Chondrocyte (in vitro differentiated cells): Measurements from ENCODE around the gene EPB41L4A. TPM values are rescaled to one million over a fixed set of nuclear protein-coding genes. Genes with fewer than 3 reads are reported as not detected.

Experiments
- DNase-seq: peaks from one replicate; pipeline ENCODE4 v3.0.0; 2021; ENCODE audit warnings: mixed read lengths, low spot score
- H3K27ac Mint-ChIP-seq: one replicate; pipeline ENCODE4 v1.8.0; 2021; ENCODE audit warnings: mild to moderate bottlenecking, moderate library complexity, mixed read lengths; ENCODE audit not compliant: unreplicated experiment
- H3K27me3 Mint-ChIP-seq: 2 replicates; pipeline ENCODE4 v1.8.0; 2021; ENCODE audit warnings: low read depth, mixed read lengths
- H3K36me3 Mint-ChIP-seq: 2 replicates; pipeline ENCODE4 v1.8.0; 2021; ENCODE audit warnings: low read depth, mixed read lengths
- H3K4me1 Mint-ChIP-seq: 2 replicates; pipeline ENCODE4 v1.8.0; 2021; ENCODE audit warnings: low read depth, mild to moderate bottlenecking, mixed read lengths
- H3K4me3 Mint-ChIP-seq: one replicate; pipeline ENCODE4 v1.8.0; 2021; ENCODE audit warnings: mild to moderate bottlenecking, moderate library complexity, mixed read lengths; ENCODE audit not compliant: unreplicated experiment
- H3K9me3 Mint-ChIP-seq: 2 replicates; pipeline ENCODE4 v1.8.0; 2021; ENCODE audit warnings: low read depth, mixed read lengths
- total RNA-seq: library from RNA; stranded (reverse); gene quantifications from 3 replicates; pipeline ENCODE4 v1.2.1, GENCODE V29; 2021
- TF ChIP-seq, protein P1 (sequence below): fragments of 200-600 bp; sonication (generic); IDR thresholded peaks from 2 replicates; pipeline ENCODE4 v1.5.0; 2021; ENCODE audit warnings: antibody characterized with exemption, mild to moderate bottlenecking, moderate library complexity

EPB41L4A gene
- total RNA-seq, 1 donor from 2014 or later = 3.9 TPM

DNA sequence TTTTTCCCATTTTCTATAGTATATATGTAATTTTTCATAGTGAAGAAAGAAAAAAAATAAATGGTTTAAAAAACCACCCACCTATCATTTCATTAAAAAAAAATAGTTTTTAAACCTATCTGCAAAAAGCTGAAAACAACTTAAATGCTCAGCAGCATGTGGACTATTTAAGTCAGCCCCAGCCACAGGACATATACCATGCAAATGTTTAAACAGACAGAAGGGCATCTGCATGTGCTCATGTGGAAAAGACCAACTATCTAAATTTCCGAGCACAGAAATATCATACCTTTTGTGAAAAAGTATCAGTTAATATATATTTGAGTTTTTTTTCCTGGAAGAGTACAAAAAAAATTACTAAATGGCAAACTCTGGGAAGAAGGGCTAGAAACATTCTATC lies 143.4 kb downstream of the EPB41L4A start:
- no peaks in the 10 kb centered on the region for H3K36me3 Mint-ChIP-seq
- no peaks in the 10 kb centered on the region for H3K27me3 Mint-ChIP-seq

GRCh38 chr5:112270299-112271293 lies 148.5 kb downstream of the EPB41L4A start:
- Mint-ChIP-seq H3K27me3 (peaks cover under 1% of the 10 kb centered on the region), H3K36me3 (no peaks in the 10 kb centered on the region), H3K4me3 (no peak overlapping the region), H3K9me3 (no peaks in the 10 kb centered on the region), H3K4me1 (peaks cover 17% of the 10 kb centered on the region), H3K27ac (no peak overlapping the region)
- DNase-seq = no peak
- TF ChIP-seq, protein P1, sequence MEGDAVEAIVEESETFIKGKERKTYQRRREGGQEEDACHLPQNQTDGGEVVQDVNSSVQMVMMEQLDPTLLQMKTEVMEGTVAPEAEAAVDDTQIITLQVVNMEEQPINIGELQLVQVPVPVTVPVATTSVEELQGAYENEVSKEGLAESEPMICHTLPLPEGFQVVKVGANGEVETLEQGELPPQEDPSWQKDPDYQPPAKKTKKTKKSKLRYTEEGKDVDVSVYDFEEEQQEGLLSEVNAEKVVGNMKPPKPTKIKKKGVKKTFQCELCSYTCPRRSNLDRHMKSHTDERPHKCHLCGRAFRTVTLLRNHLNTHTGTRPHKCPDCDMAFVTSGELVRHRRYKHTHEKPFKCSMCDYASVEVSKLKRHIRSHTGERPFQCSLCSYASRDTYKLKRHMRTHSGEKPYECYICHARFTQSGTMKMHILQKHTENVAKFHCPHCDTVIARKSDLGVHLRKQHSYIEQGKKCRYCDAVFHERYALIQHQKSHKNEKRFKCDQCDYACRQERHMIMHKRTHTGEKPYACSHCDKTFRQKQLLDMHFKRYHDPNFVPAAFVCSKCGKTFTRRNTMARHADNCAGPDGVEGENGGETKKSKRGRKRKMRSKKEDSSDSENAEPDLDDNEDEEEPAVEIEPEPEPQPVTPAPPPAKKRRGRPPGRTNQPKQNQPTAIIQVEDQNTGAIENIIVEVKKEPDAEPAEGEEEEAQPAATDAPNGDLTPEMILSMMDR = no peak

More for the DNA sequence above, 143.4 kb downstream of the EPB41L4A start:
- H3K27ac Mint-ChIP-seq = no peak overlapping the region
- TF ChIP-seq, protein P1 = no peak
- H3K9me3 Mint-ChIP-seq = no peaks in the 10 kb centered on the region
- H3K4me1 Mint-ChIP-seq = peaks cover 8% of the 10 kb centered on the region
- no peak overlapping the region for H3K4me3 Mint-ChIP-seq
- DNase-seq = no peak

DNA sequence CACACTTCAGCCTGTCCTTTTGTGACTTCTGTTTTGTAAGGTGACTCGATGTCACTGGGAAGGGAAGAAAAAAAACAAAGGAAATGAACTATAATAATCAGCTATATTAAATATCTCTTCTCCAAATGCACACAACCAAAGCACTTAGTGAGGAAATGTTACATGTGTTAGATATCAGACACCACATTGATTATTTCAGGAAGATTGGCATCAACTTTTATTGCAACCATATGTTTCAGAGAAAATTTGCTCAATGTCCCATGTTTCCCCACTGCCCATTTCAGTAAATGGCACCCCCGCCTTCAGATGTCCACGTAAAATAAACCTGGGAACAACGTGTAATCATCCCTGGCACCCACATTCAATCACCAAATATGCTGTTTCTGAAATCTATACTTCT lies 151.8 kb downstream of the EPB41L4A start:
- Mint-ChIP-seq H3K4me3 (no peak overlapping the region), H3K27ac (no peak overlapping the region), H3K9me3 (no peaks in the 10 kb centered on the region), H3K4me1 (peaks cover 17% of the 10 kb centered on the region), H3K27me3 (peaks cover 2% of the 10 kb centered on the region), H3K36me3 (no peaks in the 10 kb centered on the region)
- TF ChIP-seq, protein P1 = no peak
- DNase-seq = no peak

DNA sequence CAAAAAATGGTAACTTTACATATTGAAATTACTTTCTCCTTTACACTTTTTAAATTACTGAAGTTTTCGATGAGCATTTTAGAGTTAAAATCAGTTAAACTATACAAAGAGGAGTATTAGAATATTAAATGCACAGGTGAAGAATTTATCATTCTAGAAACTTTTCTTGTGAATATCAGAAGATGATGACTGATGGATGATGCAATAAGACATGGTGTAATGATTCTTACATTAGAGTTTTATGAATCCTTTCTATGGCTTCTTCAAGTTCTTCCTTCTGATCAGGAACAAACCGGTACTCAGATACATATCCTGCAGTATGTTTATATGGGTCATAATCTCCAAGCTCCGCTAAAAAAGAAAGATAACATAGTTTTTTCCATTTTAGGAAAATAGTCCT lies 154.4 kb downstream of the EPB41L4A start:
- TF ChIP-seq, protein P1 = no peak
- Mint-ChIP-seq H3K36me3 (no peaks in the 10 kb centered on the region), H3K27me3 (peaks cover 2% of the 10 kb centered on the region)

GRCh38 chr5:112264151-112264550 lies 154.9 kb downstream of the EPB41L4A start:
- Mint-ChIP-seq H3K4me3 (no peak overlapping the region), H3K36me3 (no peaks in the 10 kb centered on the region), H3K27me3 (peaks cover 2% of the 10 kb centered on the region), H3K27ac (no peak overlapping the region), H3K4me1 (no peaks in the 10 kb centered on the region), H3K9me3 (no peaks in the 10 kb centered on the region)
- TF ChIP-seq, protein P1 = no peak
- no peak for DNase-seq

More for the DNA sequence above, 154.4 kb downstream of the EPB41L4A start:
- Mint-ChIP-seq H3K4me3 (no peak overlapping the region), H3K4me1 (no peaks in the 10 kb centered on the region), H3K9me3 (no peaks in the 10 kb centered on the region), H3K27ac (no peak overlapping the region)
- DNase-seq = no peak
